Panc1 (cell line): Measurements from ENCODE around the gene MTUS2. TPM values are rescaled to one million over a fixed set of nuclear protein-coding genes. Genes with fewer than 3 reads are reported as not detected.

ENCODE experiments used
- ATAC-seq: fragments of 200-7000 bp; cut with Tn5 transposase; 2 replicates; pipeline ENCODE4 v1.9.1; 2020; ENCODE audit warnings: mild to moderate bottlenecking, moderate library complexity
- BruUV-seq: library from RNA; stranded (reverse); fragments of 400-500 nt; replicated peaks from 2 replicates; lab custom pipeline; 2021; lab: Mats Ljungman, UMichigan
- CTCF ChIA-PET: fragments of 300-600 bp; sonication (Branson Sonifier 250); formaldehyde crosslinking; loops from one replicate; lab custom pipeline; 2022; ENCODE audit warnings: antibody characterized with exemption; lab: Charles Lee
- POLR2A ChIA-PET: fragments of 300-600 bp; sonication (Branson Sonifier 250); formaldehyde crosslinking; loops from one replicate; lab custom pipeline; 2022; ENCODE audit warnings: antibody characterized with exemption; lab: Charles Lee
- DNase-seq: peaks from one replicate; pipeline ENCODE4 v3.0.0-alpha.2; 2010; ENCODE audit warnings: low read depth, low spot score
- H3K27ac ChIP-seq: 2 replicates; pipeline ENCODE4 v1.5.1; 2011; ENCODE audit warnings: mild to moderate bottlenecking, low read length, inconsistent platforms
- H3K27me3 ChIP-seq: fragments of 200-500 bp; sonication (Bioruptor generic); 2 replicates; pipeline ENCODE4 v1.6.0; 2014; ENCODE audit warnings: low read length, inconsistent platforms; ENCODE audit not compliant: control insufficient read depth, insufficient read depth
- H3K36me3 ChIP-seq: fragments of 200-500 bp; sonication (Bioruptor generic); 2 replicates; pipeline ENCODE4 v1.5.1; 2014; ENCODE audit warnings: inconsistent platforms, mild to moderate bottlenecking, low read length, moderate library complexity; ENCODE audit not compliant: control insufficient read depth, insufficient read depth
- H3K4me1 ChIP-seq: 2 replicates; pipeline ENCODE4 v1.5.1; 2011; ENCODE audit warnings: inconsistent platforms, mild to moderate bottlenecking, low read length, moderate library complexity; ENCODE audit not compliant: control insufficient read depth, insufficient read depth
- H3K4me3 ChIP-seq, 2 experiments: 2 replicates each; pipeline ENCODE4 v1.5.1; 2011 to 2012; ENCODE audit warnings: low read depth in 2 of 2, low read length in 2 of 2, mild to moderate bottlenecking in 2 of 2, inconsistent platforms in 1 of 2, moderate library complexity in 1 of 2
- H3K9me3 ChIP-seq: fragments of 200-500 bp; sonication (Bioruptor generic); 2 replicates; pipeline ENCODE4 v1.5.1; 2014; ENCODE audit warnings: low read depth, mild to moderate bottlenecking, inconsistent platforms, low read length, moderate library complexity; ENCODE audit not compliant: control insufficient read depth, insufficient read depth
- POLR2AphosphoS5 ChIP-seq: IDR thresholded peaks from 2 replicates; pipeline ENCODE4 v1.6.1; 2012; ENCODE audit warnings: mild to moderate bottlenecking, low read depth, low read length, moderate library complexity
- SIN3A ChIP-seq: IDR thresholded peaks from 2 replicates; pipeline ENCODE4 v1.6.1; 2012; ENCODE audit warnings: low read depth, mild to moderate bottlenecking, low read length, moderate library complexity, borderline replicate concordance; ENCODE audit not compliant: insufficient read depth
- TCF7L2 ChIP-seq: IDR thresholded peaks from 2 replicates; pipeline ENCODE4 v1.6.1; 2011; ENCODE audit warnings: mild to moderate bottlenecking, low read depth, low read length, inconsistent platforms
- in situ Hi-C: cut with HindIII; loops from 2 replicates; pipeline ENCODE4 v1.10.0; 2016; ENCODE audit warnings: low sequenced_read_pairs, low pct_unique_long_range_greater_than_20kb
- intact Hi-C: fragments of 100-400 bp; cut with micrococcal nuclease; formaldehyde crosslinking; loops from one replicate; pipeline ENCODE4 v1.10.0; 2022; ENCODE audit not compliant: unreplicated experiment
- total RNA-seq: library from RNA; stranded (reverse); gene quantifications from one replicate; pipeline ENCODE4 v1.2.1, GENCODE V29; 2021; ENCODE audit not compliant: unreplicated experiment
- TF ChIP-seq, protein P1 (sequence below), 2 experiments: IDR thresholded peaks; 2 replicates each; pipeline ENCODE4 v1.6.1; 2011 to 2012; ENCODE audit warnings: low read depth in 2 of 2, control low read depth in 1 of 2, low read length in 1 of 2, mild to moderate bottlenecking in 1 of 2, moderate library complexity in 1 of 2; ENCODE audit not compliant: insufficient read depth in 1 of 2
- TF ChIP-seq, protein P2 (sequence below): fragments of 450-650 bp; IDR thresholded peaks from 2 replicates; pipeline ENCODE4 v1.5.1; 2017; ENCODE audit warnings: mild to moderate bottlenecking

MTUS2 gene
- total RNA-seq, 1 experiment from 2014 or later, result 0.05 TPM

DNA sequence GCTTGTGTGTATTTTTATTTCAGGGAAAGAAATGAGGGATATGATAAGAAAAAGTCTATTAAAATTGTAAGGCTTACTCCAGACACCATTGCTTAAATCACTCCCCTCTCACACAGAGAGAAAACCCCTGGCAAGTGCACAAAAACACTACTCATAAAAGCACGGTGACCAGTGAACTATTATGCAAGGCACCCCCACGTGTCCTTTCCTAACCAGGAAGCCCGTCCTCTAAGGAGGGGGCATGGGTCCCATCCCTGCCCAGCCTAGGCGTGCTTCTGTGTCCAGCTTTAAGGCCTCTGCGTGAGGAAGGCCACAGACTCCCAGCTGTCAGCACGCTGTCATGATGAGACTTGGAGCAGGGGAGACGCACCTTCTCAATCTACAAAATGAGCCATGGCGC lies 691.8 kb downstream of the MTUS2 start:
- ATAC-seq, result no peak
- Histone ChIP-seq H3K36me3 (no peaks in the 10 kb centered on the region), H3K27ac (no peak overlapping the region), H3K27me3 (no peaks in the 10 kb centered on the region), H3K4me3 (no peak overlapping the region), H3K4me1 (no peaks in the 10 kb centered on the region), H3K9me3 (no peaks in the 10 kb centered on the region)
- intact Hi-C loops (no loop called here), in situ Hi-C loops (no loop called here)
- BruUV-seq, result no TSS peak
- ChIA-PET CTCF (no interaction called here), POLR2A (no interaction called here)
- TF ChIP-seq, protein P1, sequence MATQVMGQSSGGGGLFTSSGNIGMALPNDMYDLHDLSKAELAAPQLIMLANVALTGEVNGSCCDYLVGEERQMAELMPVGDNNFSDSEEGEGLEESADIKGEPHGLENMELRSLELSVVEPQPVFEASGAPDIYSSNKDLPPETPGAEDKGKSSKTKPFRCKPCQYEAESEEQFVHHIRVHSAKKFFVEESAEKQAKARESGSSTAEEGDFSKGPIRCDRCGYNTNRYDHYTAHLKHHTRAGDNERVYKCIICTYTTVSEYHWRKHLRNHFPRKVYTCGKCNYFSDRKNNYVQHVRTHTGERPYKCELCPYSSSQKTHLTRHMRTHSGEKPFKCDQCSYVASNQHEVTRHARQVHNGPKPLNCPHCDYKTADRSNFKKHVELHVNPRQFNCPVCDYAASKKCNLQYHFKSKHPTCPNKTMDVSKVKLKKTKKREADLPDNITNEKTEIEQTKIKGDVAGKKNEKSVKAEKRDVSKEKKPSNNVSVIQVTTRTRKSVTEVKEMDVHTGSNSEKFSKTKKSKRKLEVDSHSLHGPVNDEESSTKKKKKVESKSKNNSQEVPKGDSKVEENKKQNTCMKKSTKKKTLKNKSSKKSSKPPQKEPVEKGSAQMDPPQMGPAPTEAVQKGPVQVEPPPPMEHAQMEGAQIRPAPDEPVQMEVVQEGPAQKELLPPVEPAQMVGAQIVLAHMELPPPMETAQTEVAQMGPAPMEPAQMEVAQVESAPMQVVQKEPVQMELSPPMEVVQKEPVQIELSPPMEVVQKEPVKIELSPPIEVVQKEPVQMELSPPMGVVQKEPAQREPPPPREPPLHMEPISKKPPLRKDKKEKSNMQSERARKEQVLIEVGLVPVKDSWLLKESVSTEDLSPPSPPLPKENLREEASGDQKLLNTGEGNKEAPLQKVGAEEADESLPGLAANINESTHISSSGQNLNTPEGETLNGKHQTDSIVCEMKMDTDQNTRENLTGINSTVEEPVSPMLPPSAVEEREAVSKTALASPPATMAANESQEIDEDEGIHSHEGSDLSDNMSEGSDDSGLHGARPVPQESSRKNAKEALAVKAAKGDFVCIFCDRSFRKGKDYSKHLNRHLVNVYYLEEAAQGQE (IDR thresholded peaks at IDR 0.05; ENCODE audit: insufficient read depth in 1 of 2, low read depth in 2 of 2, low read length in 1 of 2), result no peak
- TF ChIP-seq POLR2AphosphoS5 (no peak), SIN3A (no peak), TCF7L2 (no peak)
- TF ChIP-seq, protein P2, sequence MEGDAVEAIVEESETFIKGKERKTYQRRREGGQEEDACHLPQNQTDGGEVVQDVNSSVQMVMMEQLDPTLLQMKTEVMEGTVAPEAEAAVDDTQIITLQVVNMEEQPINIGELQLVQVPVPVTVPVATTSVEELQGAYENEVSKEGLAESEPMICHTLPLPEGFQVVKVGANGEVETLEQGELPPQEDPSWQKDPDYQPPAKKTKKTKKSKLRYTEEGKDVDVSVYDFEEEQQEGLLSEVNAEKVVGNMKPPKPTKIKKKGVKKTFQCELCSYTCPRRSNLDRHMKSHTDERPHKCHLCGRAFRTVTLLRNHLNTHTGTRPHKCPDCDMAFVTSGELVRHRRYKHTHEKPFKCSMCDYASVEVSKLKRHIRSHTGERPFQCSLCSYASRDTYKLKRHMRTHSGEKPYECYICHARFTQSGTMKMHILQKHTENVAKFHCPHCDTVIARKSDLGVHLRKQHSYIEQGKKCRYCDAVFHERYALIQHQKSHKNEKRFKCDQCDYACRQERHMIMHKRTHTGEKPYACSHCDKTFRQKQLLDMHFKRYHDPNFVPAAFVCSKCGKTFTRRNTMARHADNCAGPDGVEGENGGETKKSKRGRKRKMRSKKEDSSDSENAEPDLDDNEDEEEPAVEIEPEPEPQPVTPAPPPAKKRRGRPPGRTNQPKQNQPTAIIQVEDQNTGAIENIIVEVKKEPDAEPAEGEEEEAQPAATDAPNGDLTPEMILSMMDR, result no peak
- no peak for DNase-seq

DNA sequence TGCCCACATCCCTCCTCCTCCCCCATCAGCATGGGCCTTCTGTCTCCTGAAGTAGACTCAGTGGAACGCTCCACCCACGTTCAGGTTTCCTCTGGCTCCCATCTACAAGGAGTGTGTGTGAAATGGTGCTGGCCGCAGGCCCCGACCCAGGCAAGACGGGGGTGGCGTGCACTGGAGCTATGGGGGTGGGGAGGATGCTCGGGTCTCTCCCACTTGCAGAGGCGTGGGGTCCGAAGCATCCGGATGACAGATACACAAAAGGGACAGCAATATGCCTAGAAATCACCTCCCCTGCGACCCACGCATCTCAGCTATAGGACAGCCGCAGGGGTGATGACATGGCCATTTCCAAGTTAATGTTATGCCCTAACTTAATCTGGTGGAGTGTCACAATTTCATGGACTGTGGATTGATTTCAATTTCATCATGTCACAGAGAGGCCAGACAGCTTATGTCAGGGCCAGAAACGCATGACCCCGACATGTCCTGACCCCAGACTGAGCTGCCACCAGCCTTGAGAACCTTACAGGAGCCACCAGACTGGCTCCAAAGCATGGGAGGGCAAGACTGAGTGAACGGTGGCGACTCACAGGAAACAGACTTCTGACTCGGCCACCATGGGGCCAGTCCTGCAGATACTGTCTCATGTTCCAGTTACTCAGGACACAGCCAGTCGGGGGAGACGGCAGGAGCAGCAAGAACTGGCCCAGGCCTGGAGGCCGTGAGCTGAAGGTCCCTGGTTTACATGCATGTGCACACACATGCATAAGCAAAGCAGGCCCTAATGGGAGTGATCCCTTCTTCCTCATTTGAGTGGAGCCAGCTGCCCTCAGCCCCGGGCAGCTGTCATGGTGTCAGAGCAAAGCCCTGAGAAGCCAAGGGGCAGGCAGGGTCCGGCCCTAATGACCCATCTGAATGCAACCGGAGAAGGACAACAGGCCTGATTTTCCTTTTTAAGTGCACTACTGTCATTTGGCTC lies 693.2 kb downstream of the MTUS2 start:
- DNase-seq, result no peak
- Histone ChIP-seq H3K27ac (no peak overlapping the region), H3K9me3 (no peaks in the 10 kb centered on the region), H3K4me3 (no peak overlapping the region), H3K27me3 (no peaks in the 10 kb centered on the region), H3K36me3 (no peaks in the 10 kb centered on the region), H3K4me1 (no peaks in the 10 kb centered on the region)
- BruUV-seq, result no TSS peak
- intact Hi-C loops (no loop called here), in situ Hi-C loops (no loop called here)
- CTCF ChIA-PET, result no interaction called here
- TF ChIP-seq, protein P1 (IDR thresholded peaks at IDR 0.05; ENCODE audit: insufficient read depth in 1 of 2, low read depth in 2 of 2, low read length in 1 of 2), result no peak
- TF ChIP-seq, protein P2, result no peak
- TF ChIP-seq SIN3A, result no peak
- TF ChIP-seq POLR2AphosphoS5, result no peak
- TF ChIP-seq TCF7L2, result no peak
- POLR2A ChIA-PET, result no interaction called here
- 0 out of 2 replicates have a peak, but pooled peaks have one; percentile 45 for ATAC-seq
